Inflammatory macrophage treated with lipopolysaccharide for 1 hour (primary cell): ENCODE results near the gene KCTD3.

Experiments used
- DNase-seq, 2 donors: peaks; one replicate each; pipeline ENCODE4 v3.0.0-alpha.2; 2020 to 2022

KCTD3 gene

DNA sequence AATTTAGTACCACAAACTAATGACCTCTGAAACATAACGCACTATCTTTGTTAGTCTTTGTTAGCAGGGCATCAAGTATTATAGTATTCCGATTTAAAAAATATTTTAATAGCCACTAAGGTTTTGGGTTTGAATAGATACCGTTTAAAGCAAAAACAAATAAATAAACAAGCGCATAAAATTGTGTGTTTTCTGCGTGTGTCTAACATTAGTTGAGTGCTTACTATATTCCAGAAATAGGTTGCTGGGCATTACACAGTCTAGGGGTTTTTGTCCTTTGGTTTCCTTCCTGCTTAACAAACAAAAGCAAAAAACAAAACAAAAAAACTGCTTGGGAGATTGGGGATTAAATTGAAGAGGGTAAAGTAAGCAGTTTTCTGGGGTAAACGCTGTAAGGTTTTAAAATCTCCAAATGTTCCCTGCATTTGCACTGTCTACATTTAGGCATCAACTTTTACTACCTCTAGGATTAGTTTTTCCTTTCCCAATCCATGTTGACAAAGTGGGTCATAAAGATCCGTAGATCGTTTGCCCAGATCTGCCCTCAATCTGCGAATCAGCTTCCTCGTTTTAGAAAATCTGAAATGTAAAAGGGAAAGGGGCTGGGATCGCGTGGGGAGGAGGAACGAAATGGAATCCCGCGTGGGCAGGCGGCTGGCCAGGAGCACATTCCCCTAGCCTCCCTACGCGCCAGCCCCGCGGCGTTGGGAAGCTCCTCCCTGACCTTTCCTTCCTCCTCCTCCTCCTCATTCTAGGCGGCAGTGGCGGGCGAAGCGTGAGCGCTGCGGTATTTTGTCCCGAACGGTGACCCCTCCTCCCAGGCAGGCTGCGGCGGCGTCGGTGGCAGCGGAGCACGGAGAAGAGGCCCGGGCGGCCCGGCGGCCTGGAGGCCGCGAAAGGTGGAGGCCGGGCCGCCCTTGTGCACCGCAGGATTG lies at the start of gene KCTD3:
Gene KCTD3 (plus strand): TSS at position 749 of the 935 bp plus-strand sequence. CDS start 382 bp downstream, outside the sequence.
- peak; percentile 63 for DNase-seq

DNA sequence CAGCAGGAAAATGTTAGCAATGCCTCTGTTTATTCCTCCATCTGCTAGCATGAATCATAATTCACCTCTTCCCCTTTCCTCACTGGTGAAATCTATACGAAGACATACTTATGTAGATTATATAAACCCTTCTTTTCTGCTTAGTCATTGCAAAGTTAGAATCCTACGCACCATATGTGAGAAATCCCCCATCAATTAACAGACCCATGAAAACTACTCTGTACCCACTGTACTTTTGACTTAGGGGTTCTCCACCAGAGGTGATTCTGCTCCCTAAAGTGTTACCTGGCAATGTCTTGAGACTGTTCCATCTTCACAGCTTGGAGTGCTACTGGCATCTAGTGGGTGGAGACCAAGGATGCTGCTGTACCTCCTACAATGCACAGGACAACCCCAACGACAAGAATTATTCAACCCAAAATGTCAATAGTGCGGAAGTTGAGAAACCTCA lies 49.6 kb upstream of the KCTD3 start:
- DNase-seq: no peak

DNA sequence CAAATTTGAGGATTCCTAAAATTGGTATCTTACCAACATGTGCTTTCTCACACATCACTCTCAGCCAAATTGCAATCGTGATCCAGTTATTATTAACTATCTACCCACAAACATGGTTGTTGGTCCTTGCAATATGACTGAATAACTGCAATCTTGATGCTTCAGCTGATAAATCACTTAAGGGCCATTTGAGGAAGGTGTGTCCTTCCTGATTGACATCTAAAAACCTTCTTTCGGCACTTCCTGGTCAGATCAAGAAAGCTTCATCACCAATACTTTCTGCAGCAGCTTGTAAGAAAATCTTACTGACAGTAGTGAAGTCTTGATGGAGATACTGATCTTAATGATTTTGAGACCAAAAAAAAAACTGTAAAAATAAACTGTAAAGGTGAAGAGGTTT lies 48.5 kb upstream of the KCTD3 start:
- no peak for DNase-seq

DNA sequence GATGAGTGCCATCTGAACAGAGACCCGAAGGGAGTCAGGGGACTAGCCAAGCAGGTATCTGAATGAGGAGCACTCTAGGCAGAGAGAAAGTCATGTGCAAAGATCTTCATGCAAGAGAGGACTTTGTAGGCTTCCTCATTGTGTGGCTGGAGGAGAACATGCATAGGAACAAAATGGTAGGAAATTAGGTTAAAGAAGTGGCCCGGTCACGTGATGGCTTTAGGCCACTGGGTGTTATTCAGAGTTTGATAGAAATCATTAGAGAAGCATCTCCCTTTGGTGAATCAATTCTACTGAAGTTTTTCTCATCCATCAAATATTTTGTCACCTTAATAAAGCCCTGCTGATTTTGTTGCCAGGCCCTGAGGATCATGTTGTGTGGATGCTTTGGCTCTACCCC lies 45.8 kb upstream of the KCTD3 start:
- DNase-seq: no peak

DNA sequence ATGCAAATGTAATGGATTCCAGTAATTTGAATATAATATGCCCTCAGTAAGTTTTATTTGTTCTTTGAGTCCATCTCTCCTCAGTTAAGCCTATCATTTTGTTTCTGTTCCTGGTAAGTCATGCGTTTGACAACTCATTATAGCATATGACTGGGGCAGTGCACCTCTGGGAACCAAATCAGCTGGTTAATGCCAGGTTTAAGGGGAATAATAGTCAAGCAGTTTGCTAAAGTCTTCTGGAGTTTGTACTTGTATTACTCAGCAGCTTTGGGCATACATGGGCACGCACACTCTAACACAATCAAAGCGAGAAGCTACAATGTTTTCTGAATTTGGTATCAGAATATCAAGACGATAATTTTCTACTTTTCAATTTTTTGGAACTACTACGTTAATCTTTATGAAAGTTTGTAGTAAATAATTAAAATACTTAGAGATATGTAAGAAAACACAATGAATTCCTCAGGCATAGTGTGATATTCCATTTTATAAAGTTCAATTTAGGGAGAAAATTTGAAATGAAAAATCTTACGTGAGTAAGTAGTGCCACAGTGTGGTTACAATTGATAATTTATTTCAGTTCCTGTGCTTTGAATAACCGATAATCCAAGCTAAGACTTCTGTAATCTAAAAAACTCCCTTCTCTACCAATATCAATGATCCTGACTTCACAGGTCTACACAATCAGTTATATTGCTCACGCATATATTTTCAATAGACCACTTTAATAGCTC lies 43.8 kb upstream of the KCTD3 start:
- DNase-seq: peak in 1 of 2 donors; percentile 9

DNA sequence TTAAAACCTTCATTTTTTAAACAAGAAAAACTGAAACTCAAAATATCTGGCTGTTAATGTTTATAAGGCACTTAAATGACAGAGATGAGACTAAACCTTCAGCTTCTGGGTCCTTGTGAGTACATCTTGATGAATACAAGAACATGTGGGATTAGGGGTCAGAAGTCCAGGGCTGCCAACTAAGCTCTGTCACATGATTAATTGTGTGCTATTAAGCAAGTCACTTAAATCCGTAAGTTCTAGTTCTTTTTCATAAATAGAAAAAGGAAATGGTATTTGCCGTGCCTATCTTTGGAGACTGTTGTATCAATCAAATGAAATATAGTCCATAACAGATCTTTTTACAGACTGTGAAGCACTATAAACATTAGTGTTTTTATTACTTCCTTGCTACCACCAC lies 43.2 kb upstream of the KCTD3 start:
- DNase-seq: peak; percentile 25 to 29

DNA sequence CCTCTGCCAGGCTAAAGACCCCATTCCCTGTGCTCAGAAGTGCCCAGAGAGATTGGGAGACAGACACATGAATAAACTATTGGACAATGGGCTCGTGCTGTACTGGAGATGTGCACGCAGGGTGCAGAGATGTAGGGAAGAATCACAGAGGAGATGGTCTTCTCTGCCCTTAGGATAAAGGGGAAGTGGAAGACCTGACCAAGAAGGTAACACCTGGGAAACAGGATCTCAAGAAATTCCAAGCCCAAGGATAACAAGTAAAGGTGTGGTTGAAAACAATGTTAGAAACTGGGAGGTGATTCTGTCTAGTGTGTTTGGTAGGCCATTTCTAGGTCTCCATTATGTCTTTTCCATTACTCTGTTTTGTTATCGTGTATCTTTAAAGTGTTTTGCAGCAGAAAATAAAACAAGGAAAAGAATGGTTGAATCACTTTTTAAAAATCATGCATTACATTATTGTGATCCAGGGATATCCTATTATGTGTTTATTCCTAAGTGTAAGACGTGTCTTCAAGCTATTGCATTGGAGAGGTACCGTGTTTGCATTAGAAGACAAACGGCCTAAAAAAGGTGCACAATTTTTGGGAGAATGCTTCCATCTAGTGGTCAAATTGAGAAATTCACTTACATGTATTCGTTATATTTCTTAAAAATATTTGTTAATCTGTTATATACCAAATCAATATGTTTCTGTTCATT lies 40.8 kb upstream of the KCTD3 start:
- DNase-seq: peak; percentile 26 to 82

DNA sequence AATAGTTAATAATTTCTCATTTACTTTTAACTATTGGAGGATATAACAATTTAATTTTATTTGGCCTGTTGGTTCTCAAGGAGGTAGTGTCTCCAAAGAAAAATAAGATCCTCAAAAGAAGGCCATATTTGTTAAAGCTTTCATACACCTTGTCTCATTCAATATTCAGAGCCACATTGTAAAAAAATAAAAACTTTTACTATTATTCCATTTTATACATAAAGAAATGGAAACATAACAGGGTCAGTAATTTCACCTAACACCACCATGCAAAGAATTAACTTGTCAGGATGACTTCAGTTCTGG lies 40.3 kb upstream of the KCTD3 start:
- no peak for DNase-seq

DNA sequence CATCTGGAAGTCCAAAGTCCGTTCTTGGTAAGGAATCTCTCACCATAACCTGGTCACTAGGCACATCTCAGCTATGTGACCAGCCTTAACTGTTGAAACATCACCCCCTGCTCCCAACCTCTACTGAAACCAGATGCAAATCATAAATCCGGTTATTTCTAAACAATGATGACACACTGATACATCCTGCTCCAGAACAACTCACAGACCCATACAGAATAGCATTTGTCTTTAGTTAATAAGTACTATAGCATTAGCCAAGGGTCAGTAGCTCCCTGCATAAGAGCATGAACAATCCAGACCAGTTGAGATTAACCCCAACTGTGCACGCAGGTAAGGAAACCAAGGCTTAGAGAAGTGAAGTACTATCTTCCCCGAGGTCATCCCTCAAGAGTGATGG lies 38.0 kb upstream of the KCTD3 start:
- no peak for DNase-seq

DNA sequence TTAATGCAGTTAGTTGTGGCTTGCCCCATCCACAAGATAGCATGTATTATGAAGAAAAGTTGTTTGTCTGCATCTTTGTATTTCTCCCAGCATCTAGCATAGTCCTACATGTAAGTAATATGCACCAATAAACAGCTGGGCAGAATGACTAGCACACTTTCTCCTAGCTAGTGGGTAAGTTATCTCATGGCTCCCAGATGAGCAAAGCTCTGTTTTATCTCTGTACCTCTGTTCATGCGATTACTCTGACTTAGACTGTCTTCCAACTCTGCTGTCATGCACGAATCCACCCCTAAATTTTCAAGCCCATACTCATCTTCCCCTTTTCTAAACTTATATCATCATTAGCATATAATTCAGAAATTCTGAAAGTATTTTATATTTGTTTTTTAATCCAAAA lies 37.5 kb upstream of the KCTD3 start:
- DNase-seq: no peak

DNA sequence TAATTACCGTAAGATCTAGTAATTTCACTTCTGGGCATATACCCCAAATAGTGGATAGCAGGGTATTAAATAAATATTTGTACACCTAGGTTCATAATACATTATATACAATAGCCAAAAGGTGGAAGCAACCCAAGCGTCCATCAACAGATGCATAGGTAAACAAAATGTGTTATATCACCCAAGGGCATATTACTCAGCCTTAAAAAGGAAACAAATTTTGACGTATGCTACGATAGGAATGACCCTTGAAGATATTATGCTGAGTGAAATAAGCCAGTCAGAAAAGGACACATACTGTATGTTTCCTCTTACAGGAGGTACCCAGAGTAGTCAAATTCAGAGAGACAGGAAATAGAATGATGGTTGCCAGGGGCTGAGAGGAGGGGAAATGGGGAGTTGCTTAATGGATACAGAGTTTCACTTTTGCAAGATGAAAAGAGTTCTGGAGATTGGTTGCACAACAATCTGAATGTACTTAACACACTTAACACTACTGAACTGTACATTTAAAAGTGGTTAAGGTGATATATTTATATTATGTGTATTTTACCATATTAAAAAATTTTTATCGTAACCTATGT lies 36.6 kb upstream of the KCTD3 start:
- DNase-seq: peak; percentile 4 to 46

DNA sequence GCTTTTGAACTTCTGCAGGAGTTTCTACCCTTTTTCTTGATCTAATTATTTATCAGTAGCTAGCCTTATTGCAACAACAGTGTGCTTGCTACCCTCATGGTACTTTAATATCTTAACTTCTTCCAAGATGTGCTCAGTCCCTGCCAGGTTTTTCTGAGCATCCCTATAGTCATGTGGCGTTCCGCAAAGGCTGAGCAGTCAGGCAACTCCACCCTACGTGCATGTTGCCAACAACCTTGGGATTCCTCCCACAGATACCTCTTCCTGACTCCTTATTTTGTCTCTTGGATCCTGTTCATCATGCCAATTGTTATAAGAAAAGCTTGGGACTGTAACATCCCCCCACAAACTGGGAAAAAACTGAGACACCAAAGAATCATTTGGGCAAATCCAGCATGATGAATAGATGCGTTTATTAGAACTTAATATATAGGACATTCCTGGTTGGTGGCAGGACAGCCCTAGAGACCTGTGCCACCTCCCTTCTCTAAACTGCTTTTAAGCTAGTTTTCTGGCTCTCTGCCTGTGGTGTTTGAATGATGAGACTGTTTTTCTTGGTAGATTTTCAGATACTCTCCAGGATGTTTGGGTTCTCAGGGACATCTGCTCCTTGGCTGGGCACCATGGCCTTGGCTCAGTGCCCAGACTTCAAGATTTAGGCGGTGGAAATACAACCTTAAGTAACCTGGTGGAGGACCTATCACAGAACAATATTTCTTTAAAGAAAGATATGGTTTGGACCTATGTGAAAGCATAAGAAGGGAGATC lies 27.1 kb upstream of the KCTD3 start:
- no peak for DNase-seq

DNA sequence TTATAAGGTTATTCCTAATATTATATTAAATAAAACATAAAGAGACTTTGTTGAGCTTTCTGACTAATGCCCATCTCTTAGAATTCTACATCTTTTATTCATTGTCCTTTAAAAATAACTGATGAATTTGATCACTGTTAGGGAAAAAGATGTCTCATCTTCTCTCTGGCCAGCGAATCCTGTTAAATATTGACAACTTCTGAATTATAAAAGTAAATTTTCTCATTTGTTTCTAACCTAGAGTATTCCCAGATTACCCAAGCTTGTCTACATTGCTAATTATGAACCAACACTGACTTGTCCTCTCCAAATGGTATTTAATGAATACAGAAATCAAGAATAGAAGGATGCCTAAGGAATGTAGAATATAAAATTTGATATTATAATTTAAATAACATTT lies 24.8 kb upstream of the KCTD3 start:
- DNase-seq: no peak

DNA sequence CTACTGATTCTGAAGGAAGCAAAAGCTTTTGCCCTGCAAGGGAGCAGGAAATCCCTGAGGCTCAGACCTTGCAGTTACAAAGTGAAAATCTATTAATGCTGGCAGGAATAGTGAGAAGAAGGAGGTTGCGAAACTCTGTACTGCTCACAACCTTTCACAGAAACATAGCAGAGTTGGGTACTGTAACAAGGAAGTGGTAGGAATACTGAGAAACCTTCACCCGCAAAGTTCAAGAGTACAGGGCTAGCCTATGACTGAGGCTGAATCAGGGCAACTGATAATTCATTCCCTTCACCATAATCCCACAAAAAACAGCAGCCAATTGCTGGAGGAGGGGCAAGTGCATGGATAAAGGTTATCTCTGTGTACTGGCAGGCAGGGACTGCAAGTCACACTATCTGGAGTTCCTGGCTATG lies 23.9 kb upstream of the KCTD3 start:
- DNase-seq: peak; percentile 40 to 50

DNA sequence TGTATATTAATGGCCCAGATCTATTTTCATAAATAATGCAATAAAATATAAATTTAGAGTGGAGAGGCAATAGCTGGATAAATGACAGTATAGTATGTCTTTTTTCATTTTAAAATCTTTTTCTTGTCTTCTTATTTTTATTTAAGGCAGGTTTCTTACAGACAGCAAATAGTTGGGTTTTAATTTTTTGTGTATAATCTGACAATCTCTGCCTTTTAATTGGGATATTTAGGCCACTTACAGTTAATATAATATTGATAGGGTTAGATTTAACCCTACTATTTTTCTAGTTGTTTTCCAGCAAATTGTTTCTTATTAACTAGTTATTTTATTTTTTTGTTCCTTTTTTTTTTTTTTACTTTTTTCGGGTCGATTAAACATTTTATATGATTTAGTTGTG lies 23.3 kb upstream of the KCTD3 start:
- no peak for DNase-seq

DNA sequence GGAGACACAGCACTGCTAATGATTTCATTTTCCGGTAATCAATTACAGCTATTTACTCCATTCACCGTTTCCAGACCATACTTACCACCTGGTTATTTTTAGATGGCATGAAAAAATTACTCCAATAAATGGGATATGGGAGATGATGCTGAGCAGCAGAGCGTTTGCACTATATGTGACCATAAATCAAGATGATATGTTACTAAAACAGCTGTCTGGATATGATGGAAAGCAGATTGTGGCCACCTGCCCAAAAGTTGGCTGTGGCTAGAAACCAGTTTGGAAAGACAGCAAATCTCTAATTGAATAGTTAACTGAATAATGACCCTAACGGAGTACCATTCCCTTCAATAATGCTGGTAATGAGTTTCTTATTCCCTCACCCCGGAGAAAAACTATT lies 22.5 kb upstream of the KCTD3 start:
- no peak for DNase-seq

DNA sequence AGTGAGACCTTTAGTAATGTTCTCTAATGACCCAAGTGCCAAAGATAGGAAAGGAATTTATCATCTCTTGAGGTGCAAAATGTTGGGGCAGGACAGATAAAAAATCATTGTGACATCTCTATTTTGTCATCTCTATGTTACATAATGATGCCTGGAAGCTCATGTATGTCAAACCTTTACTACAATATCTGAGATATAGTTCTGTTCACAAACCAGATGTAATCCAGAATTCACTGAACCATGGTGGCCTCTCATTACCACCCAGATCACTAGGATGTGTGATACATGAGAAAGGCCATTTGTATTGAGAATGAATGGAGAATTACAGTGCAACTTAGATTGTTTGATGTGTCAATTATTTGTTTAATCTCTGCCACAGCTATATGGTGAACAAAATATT lies 22.0 kb upstream of the KCTD3 start:
- no peak for DNase-seq

DNA sequence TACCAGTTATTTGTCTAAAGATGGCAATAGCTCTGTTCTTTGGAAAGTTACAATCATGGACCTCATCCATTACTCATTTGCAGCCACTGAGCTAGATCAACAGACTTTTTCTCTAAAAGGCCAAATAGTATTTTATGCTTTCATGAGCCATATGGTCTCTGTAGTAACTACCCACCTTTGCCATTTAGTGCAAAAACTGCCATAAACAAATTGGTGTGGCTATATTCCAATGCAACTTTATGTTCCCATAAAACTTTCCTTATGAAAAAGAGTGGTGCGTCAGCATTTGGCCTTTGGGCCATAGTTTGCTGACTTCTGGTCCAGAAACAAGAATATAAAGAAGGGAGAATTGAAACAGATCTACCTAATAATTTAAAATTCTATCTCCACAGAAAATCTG lies 20.1 kb upstream of the KCTD3 start:
- no peak for DNase-seq

DNA sequence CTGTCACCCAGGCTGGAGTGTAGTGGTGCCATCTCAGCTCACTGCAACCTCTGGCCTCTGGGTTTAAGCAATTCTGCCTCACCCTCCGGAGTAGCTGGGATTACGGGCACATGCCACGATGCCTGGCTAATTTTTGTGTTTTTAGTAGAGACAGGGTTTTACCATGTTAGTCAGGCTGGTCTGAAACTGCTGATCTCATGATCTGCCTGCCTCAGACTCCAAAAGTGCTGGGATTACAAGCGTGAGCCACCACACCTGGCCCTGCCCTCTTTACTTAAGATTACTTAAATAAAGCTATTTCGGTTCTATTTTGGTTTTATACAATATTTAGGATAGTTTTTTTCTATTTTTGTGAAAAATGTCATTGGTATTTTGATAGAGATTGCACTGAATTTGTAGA lies 15.3 kb upstream of the KCTD3 start:
- no peak for DNase-seq

DNA sequence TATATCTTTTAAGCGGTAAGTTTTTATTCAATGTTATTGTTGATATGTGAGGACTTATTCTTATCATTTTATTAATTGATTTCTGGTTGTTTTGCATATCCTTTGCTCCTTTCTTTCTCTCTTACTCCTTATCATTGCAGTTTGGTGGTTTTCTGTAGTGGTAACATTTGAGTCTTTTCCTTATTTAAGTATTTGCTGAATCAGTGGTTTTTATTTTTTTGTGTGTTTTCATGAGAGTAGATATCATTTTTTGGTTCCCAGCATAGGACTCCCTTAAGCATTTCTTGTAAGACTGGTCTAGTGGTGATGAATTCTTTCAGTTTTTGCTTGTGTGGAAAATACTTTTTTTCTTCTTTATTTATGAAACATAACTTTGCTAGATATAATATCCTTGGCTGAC lies 12.2 kb upstream of the KCTD3 start:
- no peak for DNase-seq

DNA sequence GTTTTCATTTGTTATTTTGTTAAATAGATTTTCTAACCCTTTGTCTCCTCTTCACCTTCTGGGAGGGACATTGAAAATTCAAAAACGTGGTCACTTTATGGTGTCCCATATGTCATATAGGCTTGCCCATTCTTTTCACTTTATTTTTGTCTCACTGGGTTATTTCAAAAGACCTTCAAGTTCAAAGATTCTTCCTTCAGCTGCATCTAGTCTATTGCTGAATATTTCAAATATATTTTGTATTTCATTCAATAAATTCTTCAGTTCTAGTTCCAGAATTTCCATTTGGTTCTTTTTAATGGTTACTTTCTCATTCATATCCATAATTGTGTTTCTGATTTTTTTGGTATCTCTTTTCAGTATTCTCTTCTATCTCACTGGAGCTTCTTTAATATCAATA lies 11.6 kb upstream of the KCTD3 start:
- no peak for DNase-seq

DNA sequence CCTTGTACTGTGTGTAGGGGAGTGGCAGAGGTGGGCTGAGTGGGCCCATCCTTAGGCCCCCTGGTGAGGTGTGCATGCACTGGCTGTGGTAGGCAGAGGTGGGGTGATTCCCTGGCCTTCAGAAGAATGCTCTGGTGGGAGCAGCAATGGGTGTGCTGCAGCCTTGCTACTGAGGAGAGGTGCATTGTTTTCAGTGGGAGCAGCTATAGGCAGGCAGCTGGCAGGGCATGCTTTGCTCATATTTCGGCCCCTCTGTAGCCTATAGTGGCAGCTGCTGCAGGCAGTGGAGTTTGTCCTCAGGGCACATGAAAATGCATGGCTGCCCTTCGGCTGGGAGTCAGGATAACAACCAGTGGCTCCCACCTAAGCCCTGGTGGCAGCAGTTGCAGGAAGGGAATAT lies 10.1 kb upstream of the KCTD3 start:
- DNase-seq: no peak

DNA sequence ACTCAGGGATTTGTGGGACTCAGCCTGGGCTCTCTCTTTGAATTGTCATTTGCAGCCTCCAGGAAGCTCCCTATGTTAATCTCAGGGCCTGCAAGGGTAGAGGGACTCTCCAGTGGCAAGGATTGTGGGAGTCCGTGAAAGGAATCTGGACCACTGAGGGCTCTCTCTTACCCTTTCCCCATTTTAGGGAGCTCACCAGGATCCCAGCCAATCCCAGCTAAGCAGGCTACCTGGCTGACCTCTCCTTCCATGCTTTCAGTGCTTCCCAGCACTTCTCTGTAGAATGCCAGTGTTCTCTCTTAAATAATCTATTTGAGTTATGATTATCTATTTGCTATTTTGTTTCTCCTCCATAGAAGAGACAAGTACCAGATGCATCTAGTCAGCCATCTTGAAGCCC lies 9.6 kb upstream of the KCTD3 start:
- no peak for DNase-seq
